Measurements from ENCODE around the gene LENG8. TPM values are rescaled to one million over a fixed set of nuclear protein-coding genes. Genes with fewer than 3 reads are reported as not detected.

LENG8 gene
- total RNA-seq, 1 experiment from 2014 or later: 196 TPM

GRCh38 chr19:54434873-54435214, 14.2 kb upstream of the LENG8 start:
- Histone ChIP-seq H4K20me1 (ENCODE audit: insufficient read depth) (no peaks in the 10 kb centered on the region), H3K4me3 (replicated peaks in 1 of 2; ENCODE audit: low read depth in 1 of 2, low read length in 2 of 2) (no peak overlapping the region), H3K36me3 (ENCODE audit: control insufficient read depth in 1 of 2, insufficient read depth in 2 of 2, low read length in 2 of 2) (peaks cover 0 to 5% of the 10 kb centered on the region in 2 experiments; a peak in 1 of 4 replicates), H3K9me2 (ENCODE audit: insufficient read depth) (no peaks in the 10 kb centered on the region), H3K79me2 (ENCODE audit: insufficient read depth, low read length) (no peaks in the 10 kb centered on the region), H3K27me3 (ENCODE audit: insufficient read depth, low read length) (no peaks in the 10 kb centered on the region), H3K9ac (ENCODE audit: low read length) (no peak overlapping the region), H3K9me3 (ENCODE audit: control insufficient read depth in 1 of 2, insufficient read depth in 1 of 2, low read depth in 1 of 2, low read length in 2 of 2) (no peaks in the 10 kb centered on the region), H3K4me2 (ENCODE audit: low read length) (no peak overlapping the region), H3K4me1 (ENCODE audit: control insufficient read depth in 1 of 2, insufficient read depth in 2 of 2, low read length in 2 of 2) (peaks cover 29 to 42% of the 10 kb centered on the region in 2 experiments), H3K27ac (ENCODE audit: low read depth, low read length) (no peak overlapping the region), H2AFZ (ENCODE audit: low read depth, low read length, poor library complexity, severe bottlenecking) (no peak overlapping the region)
- intact Hi-C loops (cut with micrococcal nuclease): no loop called here
- no peak for DNase-seq (ENCODE audit: low read depth, low spot score)
- ChIA-PET CTCF (no interaction called here), RAD21 (ENCODE audit: low non-redundant PET in 1 of 2, low total read pairs in 2 of 2, uncharacterized antibody in 2 of 2, unreplicated experiment in 2 of 2) (no interaction called here), POLR2A (no interaction called here)
- no TSS peak for BruUV-seq (replicated peaks)
- no peak for ATAC-seq
- TF ChIP-seq ATF3 (IDR thresholded peaks at IDR 0.05): no peak
- no peak for TF ChIP-seq SIN3A (IDR thresholded peaks at IDR 0.05; ENCODE audit: low read depth)
- no peak for TF ChIP-seq JUND (IDR thresholded peaks at IDR 0.05)
- TF ChIP-seq SP1 (IDR thresholded peaks at IDR 0.05; ENCODE audit: low read depth): no peak
- TF ChIP-seq MAX (IDR thresholded peaks at IDR 0.05): no peak
- no peak for TF ChIP-seq ELF1 (IDR thresholded peaks at IDR 0.05; ENCODE audit: borderline replicate concordance, low read depth)
- TF ChIP-seq CTCF (IDR thresholded peaks at IDR 0.05 in 2 of 3, conservative IDR thresholded peaks at IDR 0.05 in 1 of 3; ENCODE audit: borderline replicate concordance in 1 of 3, insufficient read depth in 1 of 3, low read depth in 2 of 3, low read length in 2 of 3): no peak
- no peak for TF ChIP-seq RAD21 (IDR thresholded peaks at IDR 0.05; ENCODE audit: low read depth)
- no peak for TF ChIP-seq ZNF274 (IDR thresholded peaks at IDR 0.05; ENCODE audit: low read depth, low read length)
- no peak for TF ChIP-seq ZFX (IDR thresholded peaks at IDR 0.05)
- TF ChIP-seq EZH2phosphoT487 (IDR thresholded peaks at IDR 0.05; ENCODE audit: borderline replicate concordance): no peak
- TF ChIP-seq EGR1 (IDR thresholded peaks at IDR 0.05; ENCODE audit: low read depth): no peak
- no peak for TF ChIP-seq TCF7L2 (IDR thresholded peaks at IDR 0.05; ENCODE audit: borderline replicate concordance, extremely low read depth, insufficient read depth, insufficient read length)
- no peak for TF ChIP-seq FOSL1 (IDR thresholded peaks at IDR 0.05; ENCODE audit: low read depth)
- TF ChIP-seq REST (IDR thresholded peaks at IDR 0.05; ENCODE audit: low read depth): no peak
- TF ChIP-seq EZH2 (IDR thresholded peaks at IDR 0.05): no peak

All from HCT116 (cell line).